Esophagus squamous epithelium (tissue), 5 donors: ENCODE results near the gene ADAM17. TPM values are rescaled to one million over a fixed set of nuclear protein-coding genes. Genes with fewer than 3 reads are reported as not detected.
A peak's percentile ranks its signal among the peaks of the same experiment; 100 is the strongest.

Source experiments
- DNase-seq: peaks from one replicate; lab custom pipeline; 2025; lab: John Stamatoyannopoulos, UW
- H3K27ac ChIP-seq, 4 donors: fragments of 200-600 bp; sonication (generic); one replicate each; pipeline ENCODE4 v1.5.1; 2016 to 2019; ENCODE audit warnings: mild to moderate bottlenecking in 1 of 4
- H3K27me3 ChIP-seq, 4 donors: fragments of 200-600 bp; sonication (generic); 1 replicate in 3 of 4; 2 replicates in 1 of 4; pipeline versions ENCODE4 v1.5.1 to v1.6.0; 2017 to 2021; ENCODE audit warnings: antibody characterized with exemption in 1 of 4
- H3K36me3 ChIP-seq, 3 donors: fragments of 200-600 bp; sonication (generic); one replicate each; pipeline ENCODE4 v1.5.1; 2016 to 2019
- H3K4me1 ChIP-seq, 3 donors: fragments of 200-600 bp; sonication (generic); one replicate each; pipeline ENCODE4 v1.5.1; 2017 to 2019
- H3K4me3 ChIP-seq, 4 donors: fragments of 200-600 bp; sonication (generic); 1 replicate in 3 of 4; 2 replicates in 1 of 4; pipeline ENCODE4 v1.5.1; 2016 to 2019; ENCODE audit warnings: mild to moderate bottlenecking in 2 of 4, moderate library complexity in 1 of 4
- H3K9me3 ChIP-seq, 3 donors: fragments of 200-600 bp; sonication (generic); one replicate each; pipeline ENCODE4 v1.5.1; 2016 to 2019
- POLR2A ChIP-seq, 4 donors: fragments of 450-650 bp; IDR thresholded peaks; one replicate each; pipeline ENCODE4 v1.6.1; 2017; ENCODE audit warnings: antibody characterized with exemption in 4 of 4, mild to moderate bottlenecking in 4 of 4, moderate library complexity in 3 of 4
- WGBS, 2 donors: methylation state at CpG; one replicate each; pipeline ENCODE4 v1.1.5; 2018; 5-methylcytosine and 5-hydroxymethylcytosine counted together
- intact Hi-C: fragments of 100-400 bp; cut with DNase I; formaldehyde crosslinking; loops from one replicate; pipeline ENCODE4 v1.15.0; 2022
- total RNA-seq, 4 donors: library from RNA; depleted of rRNA; stranded (reverse); fragments of >200 nt; gene quantifications; one replicate each; pipeline ENCODE4 v1.1.0, GENCODE V29; 2016
- TF ChIP-seq, protein P1 (sequence below), 6 experiments: fragments of 450-650 bp in 4 of 6; fragments of 200-600 bp in 2 of 6; sonication (generic) in 2 of 6; IDR thresholded peaks; one replicate each; pipeline ENCODE4 v1.5.1; 2016 to 2019; ENCODE audit warnings: antibody characterized with exemption in 6 of 6, mild to moderate bottlenecking in 4 of 6, moderate library complexity in 4 of 6
- donor health status: DM: yes; HTN: yes; CAD: no.

Gene ADAM17
- total RNA-seq, 4 donors from 2014 or later: 21.5 to 38.9 (median 29.2) TPM

DNA sequence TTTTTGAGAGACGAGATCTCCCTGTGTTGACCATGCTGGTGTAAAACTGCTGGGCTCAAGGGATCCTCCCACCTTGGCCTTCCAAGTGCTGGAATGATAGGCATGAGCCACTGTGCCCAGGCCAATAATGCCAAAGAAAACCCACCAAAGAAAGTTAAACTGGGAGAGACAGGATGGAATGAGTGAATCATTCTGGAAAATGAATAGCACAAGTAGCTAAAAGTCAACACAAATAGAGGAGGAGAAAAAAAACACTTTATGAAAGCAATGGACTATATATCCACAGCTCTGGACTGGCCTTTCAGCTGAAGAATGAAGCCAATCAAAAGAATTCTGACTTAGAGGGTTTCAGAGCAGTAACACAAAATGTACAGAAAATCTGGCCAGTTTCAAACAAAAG lies 57.4 kb downstream of the ADAM17 start:
- intact Hi-C loops: no loop called here
- Histone ChIP-seq H3K9me3 (no peaks in the 10 kb centered on the region), H3K27me3 (no peaks in the 10 kb centered on the region), H3K36me3 (peaks cover 11 to 98% (median 42%) of the 10 kb centered on the region in 3 donors), H3K27ac (no peak overlapping the region), H3K4me1 (peaks cover 0 to 6% (median 0%) of the 10 kb centered on the region in 3 donors), H3K4me3 (no peak overlapping the region)
- WGBS, 2 donors: 40 to 88% methylated on average over 1 of the region's 1 CpG
- TF ChIP-seq, protein P1, sequence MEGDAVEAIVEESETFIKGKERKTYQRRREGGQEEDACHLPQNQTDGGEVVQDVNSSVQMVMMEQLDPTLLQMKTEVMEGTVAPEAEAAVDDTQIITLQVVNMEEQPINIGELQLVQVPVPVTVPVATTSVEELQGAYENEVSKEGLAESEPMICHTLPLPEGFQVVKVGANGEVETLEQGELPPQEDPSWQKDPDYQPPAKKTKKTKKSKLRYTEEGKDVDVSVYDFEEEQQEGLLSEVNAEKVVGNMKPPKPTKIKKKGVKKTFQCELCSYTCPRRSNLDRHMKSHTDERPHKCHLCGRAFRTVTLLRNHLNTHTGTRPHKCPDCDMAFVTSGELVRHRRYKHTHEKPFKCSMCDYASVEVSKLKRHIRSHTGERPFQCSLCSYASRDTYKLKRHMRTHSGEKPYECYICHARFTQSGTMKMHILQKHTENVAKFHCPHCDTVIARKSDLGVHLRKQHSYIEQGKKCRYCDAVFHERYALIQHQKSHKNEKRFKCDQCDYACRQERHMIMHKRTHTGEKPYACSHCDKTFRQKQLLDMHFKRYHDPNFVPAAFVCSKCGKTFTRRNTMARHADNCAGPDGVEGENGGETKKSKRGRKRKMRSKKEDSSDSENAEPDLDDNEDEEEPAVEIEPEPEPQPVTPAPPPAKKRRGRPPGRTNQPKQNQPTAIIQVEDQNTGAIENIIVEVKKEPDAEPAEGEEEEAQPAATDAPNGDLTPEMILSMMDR (IDR thresholded peaks at IDR 0.05): no peak
- TF ChIP-seq POLR2A (IDR thresholded peaks at IDR 0.05): no peak
- DNase-seq: no peak

DNA sequence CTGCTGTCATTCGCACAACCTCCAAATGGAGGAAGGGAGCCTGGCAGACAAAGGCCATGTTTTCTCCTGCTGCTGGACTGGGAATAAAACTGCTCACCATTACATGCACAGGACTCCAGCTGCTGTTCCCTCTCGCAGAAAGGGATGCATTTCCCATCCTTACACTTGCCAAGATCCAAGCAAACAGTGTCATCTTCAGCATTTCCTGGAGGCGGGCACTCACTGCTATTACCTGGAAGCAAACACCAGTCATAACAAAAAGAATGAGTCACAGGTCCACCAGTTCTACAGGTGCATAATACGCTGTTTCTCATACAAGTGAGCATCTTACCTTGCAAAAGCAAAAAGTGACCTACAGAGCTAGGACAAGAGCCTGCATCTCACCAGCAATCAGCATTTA lies 58.6 kb downstream of the ADAM17 start:
- TF ChIP-seq, protein P1 (IDR thresholded peaks at IDR 0.05): no peak
- no peak for TF ChIP-seq POLR2A (IDR thresholded peaks at IDR 0.05)
- Histone ChIP-seq H3K36me3 (peaks cover 11 to 98% (median 49%) of the 10 kb centered on the region in 3 donors), H3K4me3 (no peak overlapping the region), H3K27me3 (no peaks in the 10 kb centered on the region), H3K9me3 (no peaks in the 10 kb centered on the region), H3K27ac (peak overlapping the region in 1 of 4 donors; percentile 18), H3K4me1 (peaks cover 0 to 3% (median 0%) of the 10 kb centered on the region in 3 donors)
- 66 to 75% methylated on average over 4 of the region's 4 CpGs for WGBS, 2 donors
- DNase-seq: no peak
- intact Hi-C loops: no loop called here

DNA sequence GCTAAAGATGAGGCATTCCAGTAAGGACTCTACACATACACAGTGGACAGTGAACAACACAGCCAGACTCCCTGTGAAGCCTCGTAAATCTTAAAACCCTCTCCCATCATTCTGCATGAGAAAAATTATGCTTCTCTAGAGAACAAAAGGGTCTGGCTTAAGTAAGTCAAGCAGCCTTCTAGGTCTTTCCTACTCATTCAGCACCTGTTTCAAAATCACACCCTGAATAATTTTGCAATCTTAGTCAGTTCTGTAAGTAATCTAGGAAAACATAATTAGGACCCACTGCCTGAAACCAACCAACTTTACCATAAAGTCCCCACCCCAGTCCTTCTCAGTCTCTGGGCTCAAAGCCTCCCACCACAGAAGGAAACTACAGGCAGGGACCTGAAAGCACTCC lies 61.5 kb downstream of the ADAM17 start:
- Histone ChIP-seq H3K4me3 (no peak overlapping the region), H3K4me1 (no peaks in the 10 kb centered on the region), H3K36me3 (peaks cover 22 to 100% (median 64%) of the 10 kb centered on the region in 3 donors), H3K27ac (no peak overlapping the region), H3K27me3 (no peaks in the 10 kb centered on the region), H3K9me3 (no peaks in the 10 kb centered on the region)
- DNase-seq: no peak
- intact Hi-C loops: no loop called here
- TF ChIP-seq, protein P1 (IDR thresholded peaks at IDR 0.05): no peak
- TF ChIP-seq POLR2A (IDR thresholded peaks at IDR 0.05): no peak
- 94 to 96% methylated on average over 1 of the region's 1 CpG for WGBS, 2 donors

DNA sequence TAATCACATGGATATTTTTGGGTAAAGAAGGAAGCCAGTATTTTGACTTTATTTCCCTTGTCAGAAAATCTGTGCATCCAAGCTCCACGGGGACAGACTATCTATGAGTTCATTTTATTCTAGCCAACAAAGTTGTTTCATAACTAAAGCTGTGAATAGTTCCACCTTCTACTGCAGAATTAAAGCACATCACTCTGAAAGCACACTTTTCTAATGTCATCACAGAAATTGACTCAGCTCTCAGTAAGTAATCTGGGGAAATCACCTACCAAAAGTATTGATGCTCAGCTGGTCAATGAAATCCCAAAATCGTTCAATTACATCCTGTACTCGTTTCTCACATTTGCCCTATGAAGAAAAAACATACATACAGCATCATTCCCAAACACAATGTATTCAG lies 62.2 kb downstream of the ADAM17 start:
- Histone ChIP-seq H3K36me3 (peaks cover 22 to 100% (median 61%) of the 10 kb centered on the region in 3 donors), H3K27ac (no peak overlapping the region), H3K4me1 (no peaks in the 10 kb centered on the region), H3K27me3 (no peaks in the 10 kb centered on the region), H3K4me3 (no peak overlapping the region), H3K9me3 (no peaks in the 10 kb centered on the region)
- 67 to 76% methylated on average over 3 of the region's 3 CpGs for WGBS, 2 donors
- TF ChIP-seq, protein P1 (IDR thresholded peaks at IDR 0.05): no peak
- no peak for TF ChIP-seq POLR2A (IDR thresholded peaks at IDR 0.05)
- intact Hi-C loops: no loop called here
- no peak for DNase-seq

DNA sequence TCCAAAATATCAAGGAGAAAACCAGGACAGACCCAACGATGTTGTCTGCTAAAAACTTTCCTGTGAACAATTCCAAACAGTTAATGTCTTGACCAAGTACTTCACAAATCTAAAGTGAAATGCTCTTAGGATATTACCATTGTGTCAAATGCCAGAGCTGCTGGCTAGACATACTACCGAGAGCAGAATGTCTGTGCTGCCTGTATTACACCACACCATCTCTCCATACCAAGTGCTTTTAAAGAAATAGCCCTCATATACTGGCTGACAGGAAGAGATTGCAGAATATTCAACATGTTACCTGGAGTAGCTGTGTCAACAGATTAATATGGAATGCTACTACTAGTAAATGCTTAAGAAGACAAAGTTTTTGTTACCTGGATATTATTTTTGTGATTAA lies 62.7 kb downstream of the ADAM17 start:
- Histone ChIP-seq H3K9me3 (no peaks in the 10 kb centered on the region), H3K4me3 (no peak overlapping the region), H3K4me1 (no peaks in the 10 kb centered on the region), H3K27me3 (no peaks in the 10 kb centered on the region), H3K27ac (no peak overlapping the region), H3K36me3 (peaks cover 22 to 100% (median 60%) of the 10 kb centered on the region in 3 donors)
- 73 to 76% methylated on average over 2 of the region's 2 CpGs for WGBS, 2 donors
- TF ChIP-seq POLR2A (IDR thresholded peaks at IDR 0.05): no peak
- TF ChIP-seq, protein P1 (IDR thresholded peaks at IDR 0.05): no peak
- intact Hi-C loops: no loop called here
- DNase-seq: no peak
